Vagina (tissue), 2 donors: Measurements from ENCODE around the gene FAM3D. TPM values are rescaled to one million over a fixed set of nuclear protein-coding genes. Genes with fewer than 3 reads are reported as not detected.
"Not testable (repeated sequence)": the region's sequence is repeated elsewhere in the genome, so short reads cannot be mapped to it uniquely, and the experiment has no call there.

Source experiments
- DNase-seq, 2 donors: peaks; one replicate each; pipeline ENCODE4 v3.0.0-alpha.2; 2017; ENCODE audit errors: extremely low spot score in 2 of 2
- H3K27ac ChIP-seq: fragments of 200-600 bp; sonication (generic); one replicate; pipeline ENCODE4 v1.5.1; 2019
- H3K27me3 ChIP-seq: fragments of 200-600 bp; sonication (generic); one replicate; pipeline ENCODE4 v1.5.1; 2019
- H3K36me3 ChIP-seq, 2 donors: fragments of 200-600 bp; sonication (generic); one replicate each; pipeline ENCODE4 v1.5.1; 2017 to 2019
- H3K4me1 ChIP-seq: fragments of 200-600 bp; sonication (generic); one replicate; pipeline ENCODE4 v1.5.1; 2019
- H3K4me3 ChIP-seq, 2 donors: fragments of 200-600 bp; sonication (generic); 1 replicate in 1 of 2; 2 replicates in 1 of 2; pipeline ENCODE4 v1.5.1; 2016 to 2019
- H3K9me3 ChIP-seq: fragments of 200-600 bp; sonication (generic); one replicate; pipeline ENCODE4 v1.5.1; 2019
- CTCF ChIP-seq, 3 experiments: fragments of 450-650 bp in 2 of 3; fragments of 200-600 bp in 1 of 3; sonication (generic) in 1 of 3; IDR thresholded peaks; one replicate each; pipeline ENCODE4 v1.5.1; 2017 to 2019; ENCODE audit warnings: antibody characterized with exemption in 3 of 3, mild to moderate bottlenecking in 2 of 3, moderate library complexity in 2 of 3
- POLR2A ChIP-seq, 2 donors: fragments of 450-650 bp; IDR thresholded peaks; one replicate each; pipeline ENCODE4 v1.6.1; 2017; ENCODE audit warnings: antibody characterized with exemption in 2 of 2, mild to moderate bottlenecking in 2 of 2, moderate library complexity in 2 of 2
- POLR2AphosphoS5 ChIP-seq, 2 donors: sonication (generic); formaldehyde crosslinking; IDR thresholded peaks; one replicate each; pipeline ENCODE4 v1.9.0; 2017; ENCODE audit warnings: antibody characterized with exemption in 2 of 2, mild to moderate bottlenecking in 2 of 2, low read depth in 1 of 2; ENCODE audit not compliant: insufficient read depth in 1 of 2
- intact Hi-C: fragments of 100-400 bp; cut with DNase I; formaldehyde crosslinking; loops from one replicate; pipeline ENCODE4 v1.15.1; 2023
- total RNA-seq: library from RNA; depleted of rRNA; stranded (reverse); fragments of >200 nt; gene quantifications from one replicate; pipeline ENCODE4 v1.2.3, GENCODE V29; 2016

The FAM3D gene
- total RNA-seq, 1 donor from 2014 or later: 13.5 TPM

- no peak for DNase-seq
- H3K27me3 ChIP-seq: no peaks in the 10 kb centered on the region
- intact Hi-C loops: no loop called here
- no peak overlapping the region for H3K4me3 ChIP-seq
- H3K27ac ChIP-seq: no peak overlapping the region
- no peaks in the 10 kb centered on the region for H3K9me3 ChIP-seq
- H3K36me3 ChIP-seq: no peaks in the 10 kb centered on the region
- no peaks in the 10 kb centered on the region for H3K4me1 ChIP-seq
- TF ChIP-seq CTCF (IDR thresholded peaks at IDR 0.05) (no peak), POLR2AphosphoS5 (IDR thresholded peaks at IDR 0.05; ENCODE audit: insufficient read depth in 1 of 2, low read depth in 1 of 2) (no peak)
These were observed 31.0 kb upstream of the FAM3D start for GRCh38 chr3:58697561-58697960.

GRCh38 chr3:58696813-58697212, 30.2 kb upstream of the FAM3D start:
- intact Hi-C loops: not testable (repeated sequence)

GRCh38 chr3:58696093-58696492, 29.5 kb upstream of the FAM3D start:
- intact Hi-C loops: no loop called here

More at GRCh38 chr3:58696813-58697212, 30.2 kb upstream of the FAM3D start:
- H3K4me3 ChIP-seq, H3K27me3 ChIP-seq, H3K36me3 ChIP-seq, H3K9me3 ChIP-seq, H3K4me1 ChIP-seq, H3K27ac ChIP-seq: not testable (repeated sequence)
- DNase-seq: peak; percentile 11 to 25

GRCh38 chr3:58695284-58695683, 28.7 kb upstream of the FAM3D start:
- H3K4me3 ChIP-seq, H3K27ac ChIP-seq, H3K27me3 ChIP-seq, H3K9me3 ChIP-seq, intact Hi-C loops, H3K36me3 ChIP-seq, H3K4me1 ChIP-seq, DNase-seq: not testable (repeated sequence)

More at GRCh38 chr3:58696093-58696492, 29.5 kb upstream of the FAM3D start:
- no peaks in the 10 kb centered on the region for H3K27me3 ChIP-seq
- H3K27ac ChIP-seq: no peak overlapping the region
- no peaks in the 10 kb centered on the region for H3K4me1 ChIP-seq
- no peaks in the 10 kb centered on the region for H3K36me3 ChIP-seq
- peak in 1 of 2 donors; percentile 7 for DNase-seq
- H3K9me3 ChIP-seq: no peaks in the 10 kb centered on the region
- no peak for TF ChIP-seq POLR2AphosphoS5 (IDR thresholded peaks at IDR 0.05; ENCODE audit: insufficient read depth in 1 of 2, low read depth in 1 of 2)
- TF ChIP-seq POLR2A (IDR thresholded peaks at IDR 0.05): no peak
- TF ChIP-seq CTCF (IDR thresholded peaks at IDR 0.05): no peak
- no peak overlapping the region for H3K4me3 ChIP-seq

- Histone ChIP-seq H3K4me1 (no peaks in the 10 kb centered on the region), H3K27ac (no peak overlapping the region), H3K36me3 (no peaks in the 10 kb centered on the region), H3K27me3 (no peaks in the 10 kb centered on the region), H3K4me3 (no peak overlapping the region), H3K9me3 (no peaks in the 10 kb centered on the region)
- peak in 1 of 2 donors; percentile 4 for DNase-seq
- TF ChIP-seq CTCF (IDR thresholded peaks at IDR 0.05): no peak
- no peak for TF ChIP-seq POLR2A (IDR thresholded peaks at IDR 0.05)
- no peak for TF ChIP-seq POLR2AphosphoS5 (IDR thresholded peaks at IDR 0.05; ENCODE audit: insufficient read depth in 1 of 2, low read depth in 1 of 2)
- intact Hi-C loops: no loop called here
These were observed 27.6 kb upstream of the FAM3D start for GRCh38 chr3:58693940-58694850.

GRCh38 chr3:58692484-58692883, 25.9 kb upstream of the FAM3D start:
- Histone ChIP-seq H3K4me1 (no peaks in the 10 kb centered on the region), H3K36me3 (no peaks in the 10 kb centered on the region), H3K9me3 (no peaks in the 10 kb centered on the region), H3K27ac (no peak overlapping the region), H3K4me3 (no peak overlapping the region), H3K27me3 (no peaks in the 10 kb centered on the region)
- intact Hi-C loops: no loop called here
- no peak for DNase-seq
- TF ChIP-seq CTCF (IDR thresholded peaks at IDR 0.05): no peak
- no peak for TF ChIP-seq POLR2A (IDR thresholded peaks at IDR 0.05)
- TF ChIP-seq POLR2AphosphoS5 (IDR thresholded peaks at IDR 0.05; ENCODE audit: insufficient read depth in 1 of 2, low read depth in 1 of 2): no peak
